ENCODE measurements around the gene ELOVL5. TPM values are rescaled to one million over a fixed set of nuclear protein-coding genes. Genes with fewer than 3 reads are reported as not detected.

ELOVL5 gene
- total RNA-seq, 4 donors from 2014 or later: 14.3 to 63.1 (median 29.2) TPM

DNA sequence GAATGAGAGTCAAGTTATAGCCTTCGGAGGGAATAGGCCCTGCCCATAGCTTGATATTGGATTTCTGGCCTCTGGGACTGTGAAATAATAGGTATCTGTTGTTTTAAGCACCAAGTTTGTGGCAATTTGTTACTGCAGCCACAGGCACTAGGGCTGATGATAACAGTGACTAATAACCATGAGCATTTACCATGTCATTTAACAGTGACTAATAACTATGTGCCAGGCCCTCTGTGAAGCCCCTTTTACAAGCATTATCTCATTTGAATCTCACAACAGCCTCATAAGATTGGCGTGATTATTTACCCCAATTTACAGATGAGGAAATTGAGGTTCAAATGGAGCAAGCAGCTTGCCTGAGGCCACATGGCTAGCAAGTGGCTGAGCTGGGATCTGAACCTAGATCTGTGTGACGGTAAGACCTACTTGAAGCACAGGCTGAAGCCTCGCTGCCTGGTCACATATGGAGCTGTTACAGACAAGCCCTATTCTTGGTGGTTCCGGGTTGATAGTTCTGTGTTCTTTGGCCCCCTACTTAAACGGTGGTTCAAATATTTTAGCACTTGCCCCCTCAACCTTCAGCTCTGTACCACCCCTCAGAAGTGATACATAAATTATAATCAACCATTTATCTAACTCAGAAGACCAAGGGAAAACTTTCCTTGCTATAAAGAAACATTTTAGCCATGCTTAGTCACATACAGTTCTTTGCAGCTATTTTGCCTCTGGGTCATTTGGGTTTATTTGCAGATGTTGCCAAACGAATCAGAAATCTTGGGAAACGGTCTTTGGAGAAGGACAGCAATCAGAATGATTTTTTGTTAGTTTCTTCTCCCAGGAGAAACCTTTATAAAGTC is 98.3 kb downstream of the ELOVL5 start:
- DNase-seq: no peak
- Histone ChIP-seq H3K9me3 (no peaks in the 10 kb centered on the region), H3K27me3 (no peaks in the 10 kb centered on the region), H3K4me1 (no peaks in the 10 kb centered on the region), H3K36me3 (no peaks in the 10 kb centered on the region), H3K27ac (no peak overlapping the region), H3K4me3 (no peak overlapping the region)
- TF ChIP-seq POLR2AphosphoS5 (IDR thresholded peaks at IDR 0.05): no peak
- TF ChIP-seq EP300 (IDR thresholded peaks at IDR 0.05; ENCODE audit: low read depth): no peak
- TF ChIP-seq POLR2A (IDR thresholded peaks at IDR 0.05): no peak
- TF ChIP-seq, protein P1, sequence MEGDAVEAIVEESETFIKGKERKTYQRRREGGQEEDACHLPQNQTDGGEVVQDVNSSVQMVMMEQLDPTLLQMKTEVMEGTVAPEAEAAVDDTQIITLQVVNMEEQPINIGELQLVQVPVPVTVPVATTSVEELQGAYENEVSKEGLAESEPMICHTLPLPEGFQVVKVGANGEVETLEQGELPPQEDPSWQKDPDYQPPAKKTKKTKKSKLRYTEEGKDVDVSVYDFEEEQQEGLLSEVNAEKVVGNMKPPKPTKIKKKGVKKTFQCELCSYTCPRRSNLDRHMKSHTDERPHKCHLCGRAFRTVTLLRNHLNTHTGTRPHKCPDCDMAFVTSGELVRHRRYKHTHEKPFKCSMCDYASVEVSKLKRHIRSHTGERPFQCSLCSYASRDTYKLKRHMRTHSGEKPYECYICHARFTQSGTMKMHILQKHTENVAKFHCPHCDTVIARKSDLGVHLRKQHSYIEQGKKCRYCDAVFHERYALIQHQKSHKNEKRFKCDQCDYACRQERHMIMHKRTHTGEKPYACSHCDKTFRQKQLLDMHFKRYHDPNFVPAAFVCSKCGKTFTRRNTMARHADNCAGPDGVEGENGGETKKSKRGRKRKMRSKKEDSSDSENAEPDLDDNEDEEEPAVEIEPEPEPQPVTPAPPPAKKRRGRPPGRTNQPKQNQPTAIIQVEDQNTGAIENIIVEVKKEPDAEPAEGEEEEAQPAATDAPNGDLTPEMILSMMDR (IDR thresholded peaks at IDR 0.05): no peak
- 77 to 86% methylated on average over 2 to 8 of the region's 8 CpGs for WGBS, 2 donors (ENCODE audit: low coverage in 1 of 2)
- intact Hi-C loops (cut with DNase I; ENCODE audit: low total_unique reads): no loop called here
- in situ Hi-C loops (cut with MboI; ENCODE audit: low pct_ligation_motif_present in 1 of 4, low pct_unique_long_range_greater_than_20kb in 1 of 4, low sequenced_read_pairs in 3 of 4): no loop called here

GRCh38 chr6:53246924-53247323 is 101.8 kb downstream of the ELOVL5 start:
- H3K27ac ChIP-seq: no peak overlapping the region
- 76% methylated on average over 2 of the region's 2 CpGs; no CpG with 5 or more reads in 1 of the 2 donors for WGBS, 2 donors (ENCODE audit: low coverage in 1 of 2)
- intact Hi-C loops (cut with DNase I; ENCODE audit: low total_unique reads) (no loop called here), in situ Hi-C loops (cut with MboI; ENCODE audit: low pct_ligation_motif_present in 1 of 4, low pct_unique_long_range_greater_than_20kb in 1 of 4, low sequenced_read_pairs in 3 of 4) (no loop called here)
- no peaks in the 10 kb centered on the region for H3K27me3 ChIP-seq
- DNase-seq: no peak
- H3K36me3 ChIP-seq: no peaks in the 10 kb centered on the region
- H3K4me3 ChIP-seq: no peak overlapping the region
- H3K4me1 ChIP-seq: no peaks in the 10 kb centered on the region
- TF ChIP-seq POLR2A (IDR thresholded peaks at IDR 0.05) (no peak), POLR2AphosphoS5 (IDR thresholded peaks at IDR 0.05) (no peak), EP300 (IDR thresholded peaks at IDR 0.05; ENCODE audit: low read depth) (no peak)
- TF ChIP-seq, protein P1 (IDR thresholded peaks at IDR 0.05): no peak
- no peaks in the 10 kb centered on the region for H3K9me3 ChIP-seq

- in situ Hi-C loops (cut with MboI; ENCODE audit: low pct_ligation_motif_present in 1 of 4, low pct_unique_long_range_greater_than_20kb in 1 of 4, low sequenced_read_pairs in 3 of 4) (no loop called here), intact Hi-C loops (cut with DNase I; ENCODE audit: low total_unique reads) (no loop called here)
- TF ChIP-seq, protein P1 (IDR thresholded peaks at IDR 0.05): no peak
- TF ChIP-seq EP300 (IDR thresholded peaks at IDR 0.05; ENCODE audit: low read depth) (no peak), POLR2AphosphoS5 (IDR thresholded peaks at IDR 0.05) (no peak)
- Histone ChIP-seq H3K36me3 (no peaks in the 10 kb centered on the region), H3K9me3 (no peaks in the 10 kb centered on the region), H3K27me3 (no peaks in the 10 kb centered on the region), H3K27ac (peak overlapping the region in 1 of 4 donors; percentile 18), H3K4me3 (no peak overlapping the region), H3K4me1 (no peaks in the 10 kb centered on the region)
- DNase-seq: peak; percentile 21
- 61 to 79% methylated on average over 4 to 5 of the region's 5 CpGs for WGBS, 2 donors (ENCODE audit: low coverage in 1 of 2)
Observed at GRCh38 chr6:53244958-53245357, 103.8 kb downstream of the ELOVL5 start.

GRCh38 chr6:53244399-53244931 is 104.3 kb downstream of the ELOVL5 start:
- Histone ChIP-seq H3K9me3 (no peaks in the 10 kb centered on the region), H3K4me3 (no peak overlapping the region), H3K36me3 (no peaks in the 10 kb centered on the region), H3K27ac (peak overlapping the region in 1 of 4 donors; percentile 18), H3K4me1 (no peaks in the 10 kb centered on the region), H3K27me3 (no peaks in the 10 kb centered on the region)
- no peak for TF ChIP-seq POLR2AphosphoS5 (IDR thresholded peaks at IDR 0.05)
- TF ChIP-seq EP300 (IDR thresholded peaks at IDR 0.05; ENCODE audit: low read depth): no peak
- TF ChIP-seq, protein P1 (IDR thresholded peaks at IDR 0.05): no peak
- TF ChIP-seq POLR2A (IDR thresholded peaks at IDR 0.05): no peak
- intact Hi-C loops (cut with DNase I; ENCODE audit: low total_unique reads): no loop called here
- in situ Hi-C loops (cut with MboI; ENCODE audit: low pct_ligation_motif_present in 1 of 4, low pct_unique_long_range_greater_than_20kb in 1 of 4, low sequenced_read_pairs in 3 of 4): no loop called here
- 81% methylated on average over 4 of the region's 4 CpGs; no CpG with 5 or more reads in 1 of the 2 donors for WGBS, 2 donors (ENCODE audit: low coverage in 1 of 2)
- DNase-seq: no peak
